ENCODE data around the gene RAN. TPM values are rescaled to one million over a fixed set of nuclear protein-coding genes. Genes with fewer than 3 reads are reported as not detected.

Gene RAN
- polyA plus RNA-seq, 1 of the 3 experiments (the other 2 are of a cell fraction), result 865 TPM

DNA sequence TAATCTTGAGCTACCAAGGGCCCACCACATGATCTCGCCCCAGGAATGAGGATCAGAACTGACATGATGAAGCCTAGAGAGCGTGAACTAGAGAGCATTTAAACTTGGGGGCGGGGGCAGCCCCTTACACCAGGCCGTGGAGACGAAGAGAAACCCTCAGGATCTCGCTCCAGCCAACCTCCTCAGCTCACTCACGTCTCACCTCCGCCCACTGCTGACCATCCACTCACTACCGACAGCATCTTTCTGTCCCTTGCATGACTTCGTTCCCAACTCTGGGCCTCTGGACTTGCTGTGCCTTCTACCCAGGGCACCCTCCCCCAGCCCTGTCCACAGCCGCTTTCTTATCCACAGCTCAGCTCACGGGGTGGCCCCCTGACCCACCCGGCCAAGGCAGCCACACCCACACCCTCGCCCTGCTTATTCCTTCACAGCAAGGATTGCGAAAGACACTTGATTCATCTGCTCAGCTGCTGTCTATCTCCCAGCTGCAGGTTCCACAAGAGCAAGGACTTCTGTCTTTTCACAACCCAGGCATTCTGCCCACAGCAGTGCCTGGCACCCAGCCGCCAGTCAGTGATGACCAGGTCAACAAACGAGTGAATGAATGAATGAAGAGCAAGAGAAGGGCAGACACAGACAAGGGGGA, 39.2 kb upstream of the RAN start:
- TF ChIP-seq, protein P1, sequence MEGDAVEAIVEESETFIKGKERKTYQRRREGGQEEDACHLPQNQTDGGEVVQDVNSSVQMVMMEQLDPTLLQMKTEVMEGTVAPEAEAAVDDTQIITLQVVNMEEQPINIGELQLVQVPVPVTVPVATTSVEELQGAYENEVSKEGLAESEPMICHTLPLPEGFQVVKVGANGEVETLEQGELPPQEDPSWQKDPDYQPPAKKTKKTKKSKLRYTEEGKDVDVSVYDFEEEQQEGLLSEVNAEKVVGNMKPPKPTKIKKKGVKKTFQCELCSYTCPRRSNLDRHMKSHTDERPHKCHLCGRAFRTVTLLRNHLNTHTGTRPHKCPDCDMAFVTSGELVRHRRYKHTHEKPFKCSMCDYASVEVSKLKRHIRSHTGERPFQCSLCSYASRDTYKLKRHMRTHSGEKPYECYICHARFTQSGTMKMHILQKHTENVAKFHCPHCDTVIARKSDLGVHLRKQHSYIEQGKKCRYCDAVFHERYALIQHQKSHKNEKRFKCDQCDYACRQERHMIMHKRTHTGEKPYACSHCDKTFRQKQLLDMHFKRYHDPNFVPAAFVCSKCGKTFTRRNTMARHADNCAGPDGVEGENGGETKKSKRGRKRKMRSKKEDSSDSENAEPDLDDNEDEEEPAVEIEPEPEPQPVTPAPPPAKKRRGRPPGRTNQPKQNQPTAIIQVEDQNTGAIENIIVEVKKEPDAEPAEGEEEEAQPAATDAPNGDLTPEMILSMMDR (IDR thresholded peaks at IDR 0.05), result no peak
- TF ChIP-seq NRF1 (IDR thresholded peaks at IDR 0.05; ENCODE audit: low read depth, low read length) (no peak), MAX (IDR thresholded peaks at IDR 0.05; ENCODE audit: low read depth) (no peak), RXRA (IDR thresholded peaks at IDR 0.05; ENCODE audit: borderline replicate concordance, low read depth) (no peak), TEAD4 (IDR thresholded peaks at IDR 0.05; ENCODE audit: borderline replicate concordance, insufficient read depth) (no peak), RAD21 (IDR thresholded peaks at IDR 0.05; ENCODE audit: low read length) (no peak), FOXJ3 (CRISPR knock-in tag; IDR thresholded peaks at IDR 0.05) (no peak), POLR2AphosphoS5 (IDR thresholded peaks at IDR 0.05; ENCODE audit: low read depth, low read length) (no peak), PBX3 (IDR thresholded peaks at IDR 0.05) (no peak), ELF1 (IDR thresholded peaks at IDR 0.05) (no peak), FOXM1 (IDR thresholded peaks at IDR 0.05; ENCODE audit: low read depth) (no peak), JUND (IDR thresholded peaks at IDR 0.05) (no peak), GABPA (IDR thresholded peaks at IDR 0.05; ENCODE audit: low read depth) (no peak), USF2 (IDR thresholded peaks at IDR 0.05; ENCODE audit: borderline replicate concordance, low read depth, low read length) (no peak), TCF12 (IDR thresholded peaks at IDR 0.05) (no peak), IRF3 (IDR thresholded peaks at IDR 0.05; ENCODE audit: low read depth, low read length) (no peak)
- TF ChIP-seq, protein P2, sequence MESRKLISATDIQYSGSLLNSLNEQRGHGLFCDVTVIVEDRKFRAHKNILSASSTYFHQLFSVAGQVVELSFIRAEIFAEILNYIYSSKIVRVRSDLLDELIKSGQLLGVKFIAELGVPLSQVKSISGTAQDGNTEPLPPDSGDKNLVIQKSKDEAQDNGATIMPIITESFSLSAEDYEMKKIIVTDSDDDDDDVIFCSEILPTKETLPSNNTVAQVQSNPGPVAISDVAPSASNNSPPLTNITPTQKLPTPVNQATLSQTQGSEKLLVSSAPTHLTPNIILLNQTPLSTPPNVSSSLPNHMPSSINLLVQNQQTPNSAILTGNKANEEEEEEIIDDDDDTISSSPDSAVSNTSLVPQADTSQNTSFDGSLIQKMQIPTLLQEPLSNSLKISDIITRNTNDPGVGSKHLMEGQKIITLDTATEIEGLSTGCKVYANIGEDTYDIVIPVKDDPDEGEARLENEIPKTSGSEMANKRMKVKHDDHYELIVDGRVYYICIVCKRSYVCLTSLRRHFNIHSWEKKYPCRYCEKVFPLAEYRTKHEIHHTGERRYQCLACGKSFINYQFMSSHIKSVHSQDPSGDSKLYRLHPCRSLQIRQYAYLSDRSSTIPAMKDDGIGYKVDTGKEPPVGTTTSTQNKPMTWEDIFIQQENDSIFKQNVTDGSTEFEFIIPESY (IDR thresholded peaks at IDR 0.05; ENCODE audit: borderline replicate concordance, low read depth), result no peak
- no peaks in the 10 kb centered on the region for H3K9me3 ChIP-seq
- H3K4me1 ChIP-seq (ENCODE audit: control insufficient read depth in 1 of 2, insufficient read depth in 2 of 2, low read depth in 1 of 2, low read length in 1 of 2), result peaks cover 0 to 13% of the 10 kb centered on the region in 2 experiments; a peak in 1 of 4 replicates
- no peaks in the 10 kb centered on the region for H3K27me3 ChIP-seq (ENCODE audit: insufficient read depth)
- ChIA-PET POLR2A (no interaction called here), CTCF (no interaction called here)
- H4K20me1 ChIP-seq (ENCODE audit: insufficient read depth), result peaks cover 48% of the 10 kb centered on the region
- peaks cover 99% of the 10 kb centered on the region for H3K79me2 ChIP-seq (ENCODE audit: insufficient read depth)
- no peak overlapping the region for H2AFZ ChIP-seq (ENCODE audit: low read depth)
- H3K4me2 ChIP-seq, result no peak overlapping the region
- no peaks in the 10 kb centered on the region for H3K36me3 ChIP-seq (replicated peaks in 1 of 2; ENCODE audit: control insufficient read depth in 1 of 2, insufficient read depth in 2 of 2, low read length in 1 of 2)
- WGBS (ENCODE audit: low lambda C conversion rate), result 93% methylated on average over 17 of the region's 17 CpGs
- H3K27ac ChIP-seq (ENCODE audit: low read depth in 2 of 2, low read length in 1 of 2), result no peak overlapping the region
- H3K9me2 ChIP-seq, result no peaks in the 10 kb centered on the region
- no peak overlapping the region for H3K4me3 ChIP-seq (ENCODE audit: low read depth in 2 of 2, low read length in 1 of 2)
- H3K9ac ChIP-seq, result no peak overlapping the region
- no peak for DNase-seq
- H3F3A ChIP-seq (replicated peaks; ENCODE audit: insufficient read depth), result no peaks in the 10 kb centered on the region

Measured in SK-N-SH (cell line).